ENCODE measurements around the gene WSCD2. TPM values are rescaled to one million over a fixed set of nuclear protein-coding genes. Genes with fewer than 3 reads are reported as not detected.

WSCD2 gene
- polyA plus RNA-seq (ENCODE audit: insufficient read length): 9.1 TPM
- long read RNA-seq, donor 1, partial matches to known transcripts: 0 of 1 reads
- long read RNA-seq, donor 1, other reads (novel, unspliced or antisense): 0 of 1 reads
- long read RNA-seq, donor 2, full-length matches to known transcripts: 2 of 2 reads
- long read RNA-seq, donor 2, partial matches to known transcripts: 0 of 2 reads
- long read RNA-seq, donor 2, other reads (novel, unspliced or antisense): 0 of 2 reads
- long read RNA-seq, donor 3: 0 reads
- long read RNA-seq, donor 4: 0 reads
- long read RNA-seq, donor 5, full-length matches to known transcripts: 1 of 1 reads
- long read RNA-seq, donor 5, partial matches to known transcripts: 0 of 1 reads
- long read RNA-seq, donor 5, other reads (novel, unspliced or antisense): 0 of 1 reads
- long read RNA-seq, donor 6: 0 reads
- long read RNA-seq, donor 7, full-length matches to known transcripts: 2 of 2 reads
- long read RNA-seq, donor 7, partial matches to known transcripts: 0 of 2 reads
- long read RNA-seq, donor 7, other reads (novel, unspliced or antisense): 0 of 2 reads
- long read RNA-seq, donor 8: 0 reads

DNA sequence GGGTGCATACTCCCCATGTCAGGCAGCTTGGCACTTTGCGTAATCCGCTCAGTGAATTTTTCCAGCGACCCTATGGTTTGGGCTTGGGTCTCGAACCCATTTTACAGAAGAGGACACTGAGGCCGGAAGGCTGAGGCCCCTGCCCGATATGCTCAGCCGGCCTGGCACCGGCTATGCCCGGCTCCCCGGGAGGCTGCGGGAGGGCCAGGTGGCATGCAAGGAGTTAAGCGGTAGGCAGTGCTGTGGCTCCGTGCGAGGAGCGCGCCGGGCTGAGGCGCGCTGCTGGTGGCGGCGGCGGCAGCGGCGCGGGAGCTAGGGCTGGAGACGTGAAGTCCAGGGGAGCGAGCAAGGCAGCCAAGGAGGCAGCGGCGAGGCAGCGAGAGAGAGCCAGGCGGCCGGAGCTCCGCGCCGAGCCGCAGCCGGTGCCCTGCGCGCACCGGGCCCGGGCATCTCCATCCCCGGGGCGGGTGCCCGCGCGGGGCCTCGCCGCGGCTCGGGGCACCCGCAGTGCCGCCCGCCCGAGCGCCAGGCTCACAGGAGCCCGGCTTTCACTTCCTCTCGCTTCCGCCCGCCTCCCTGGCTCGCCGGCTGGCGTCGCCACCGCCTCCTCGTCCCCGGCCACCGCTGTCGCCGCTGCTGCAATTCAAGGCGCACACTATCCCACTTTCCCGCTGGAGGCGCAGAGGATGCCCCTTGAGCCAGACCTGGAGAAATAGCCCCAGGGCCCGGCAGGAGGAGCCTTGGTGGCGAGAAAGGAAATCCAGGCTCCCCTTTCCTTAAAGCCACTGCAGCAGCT lies at the start of gene WSCD2:
Gene WSCD2 (plus strand): TSS at position 272 of the 796 bp plus-strand sequence. CDS start 66,545 bp downstream, outside the sequence.
- DNase-seq: peak; percentile 77

- DNase-seq: no peak
Measured at GRCh38 chr12:108079721-108080120, 49.4 kb upstream of the WSCD2 start.

DNA sequence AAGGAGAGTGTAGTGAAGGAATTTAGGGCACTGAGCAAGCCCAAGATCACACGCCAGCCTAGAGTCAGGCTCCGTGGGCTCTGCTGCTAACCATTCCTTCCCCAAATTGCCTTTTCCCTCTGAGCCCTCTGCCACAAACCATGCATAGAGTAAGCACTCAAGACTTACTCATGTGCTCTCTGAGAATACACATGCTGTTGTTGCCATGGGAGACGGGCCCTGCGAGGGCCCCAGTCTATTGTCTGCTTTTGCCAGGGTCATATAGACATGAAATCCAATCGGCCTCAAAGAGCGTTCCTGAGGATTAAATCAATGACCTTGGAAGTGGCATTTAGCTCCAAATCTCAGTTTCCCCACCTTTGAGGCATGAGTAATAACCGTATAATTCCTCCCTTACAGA lies 48.7 kb upstream of the WSCD2 start:
- DNase-seq: no peak

- DNase-seq: peak; percentile 27
Measured at GRCh38 chr12:108082485-108082884, 46.6 kb upstream of the WSCD2 start.

DNA sequence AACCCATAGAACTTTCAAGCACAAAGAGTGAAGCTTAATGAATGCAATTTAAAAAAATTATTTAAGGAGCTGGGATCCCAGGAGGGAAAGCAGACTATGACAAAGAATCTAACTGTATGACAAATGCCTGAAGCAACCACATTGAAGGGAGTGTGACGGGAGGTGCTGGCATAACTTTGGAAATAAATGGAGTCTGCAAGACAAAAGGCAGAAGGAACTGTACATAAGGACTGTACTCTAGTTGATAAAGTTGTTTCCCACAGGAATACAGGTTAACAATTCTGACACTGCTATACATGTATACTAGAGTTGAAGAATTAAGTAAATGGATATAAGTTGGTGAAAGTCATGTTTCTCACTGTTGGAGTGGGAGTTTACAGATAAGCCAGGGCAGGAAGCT lies 41.2 kb upstream of the WSCD2 start:
- no peak for DNase-seq

DNA sequence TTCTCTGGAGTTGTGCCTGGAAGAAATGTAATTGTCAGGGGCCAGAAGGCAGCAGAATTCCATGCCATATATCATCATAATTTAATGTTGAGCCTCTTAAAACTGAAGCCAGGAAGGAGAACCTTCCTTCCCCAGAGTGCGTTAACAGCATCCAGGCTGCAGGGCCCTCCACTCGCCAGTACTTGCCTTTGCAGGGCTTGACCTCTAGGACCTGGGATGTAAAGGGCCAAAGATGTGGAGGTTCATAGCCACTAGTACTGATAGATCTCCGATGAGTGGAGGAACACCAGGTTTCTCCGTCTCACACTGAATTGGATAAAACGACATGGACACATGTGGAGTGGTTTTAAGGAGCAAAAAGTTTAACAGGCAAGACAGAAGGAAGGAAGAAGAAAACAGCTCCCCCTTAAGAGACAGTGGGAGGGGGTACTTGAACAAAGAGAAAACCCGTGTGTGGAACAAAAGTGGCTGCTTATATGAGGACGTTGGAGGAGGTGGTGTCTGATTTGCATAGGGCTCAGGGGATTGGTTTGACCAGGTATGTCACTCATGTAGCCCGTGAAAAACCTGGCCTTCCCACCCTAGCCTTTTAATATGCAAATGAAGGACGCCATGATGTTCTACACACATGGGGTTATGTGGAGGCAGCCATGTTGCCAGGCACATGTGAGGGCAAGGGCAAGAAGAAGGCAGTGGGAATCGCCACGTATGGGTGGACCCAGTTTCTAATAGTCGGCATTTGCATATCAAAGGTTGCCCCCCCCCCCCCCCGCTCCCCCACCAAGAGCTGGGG lies 38.8 kb upstream of the WSCD2 start:
- no peak for DNase-seq

GRCh38 chr12:108090932-108091678 lies 38.0 kb upstream of the WSCD2 start:
- no peak for DNase-seq

DNA sequence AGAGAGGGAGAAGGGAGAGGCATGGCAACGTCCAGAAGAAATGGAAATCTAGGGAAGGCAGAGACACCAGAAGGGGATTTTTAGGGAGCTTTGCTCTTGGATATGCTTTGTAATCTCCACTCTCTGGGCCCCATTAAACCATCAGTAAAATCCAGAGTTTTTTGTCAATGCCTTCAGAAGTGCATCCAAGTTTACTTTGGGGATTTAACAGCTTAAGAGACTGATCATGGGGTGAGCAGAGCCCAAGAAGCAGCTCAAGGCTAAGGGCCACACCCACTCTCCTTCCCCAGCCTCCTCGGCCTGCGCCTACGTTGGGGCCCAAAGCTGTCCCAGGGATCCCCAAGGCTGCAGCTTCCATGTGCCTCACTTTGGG lies 37.4 kb upstream of the WSCD2 start:
- no peak for DNase-seq

GRCh38 chr12:108093209-108093608 lies 35.9 kb upstream of the WSCD2 start:
- no peak for DNase-seq

GRCh38 chr12:108094056-108094649 lies 34.9 kb upstream of the WSCD2 start:
- no peak for DNase-seq

GRCh38 chr12:108097160-108097911 lies 31.8 kb upstream of the WSCD2 start:
- DNase-seq: no peak

- no peak for DNase-seq
Measured at GRCh38 chr12:108098374-108098773, 30.7 kb upstream of the WSCD2 start.

GRCh38 chr12:108099073-108099472 lies 30.0 kb upstream of the WSCD2 start:
- no peak for DNase-seq

DNA sequence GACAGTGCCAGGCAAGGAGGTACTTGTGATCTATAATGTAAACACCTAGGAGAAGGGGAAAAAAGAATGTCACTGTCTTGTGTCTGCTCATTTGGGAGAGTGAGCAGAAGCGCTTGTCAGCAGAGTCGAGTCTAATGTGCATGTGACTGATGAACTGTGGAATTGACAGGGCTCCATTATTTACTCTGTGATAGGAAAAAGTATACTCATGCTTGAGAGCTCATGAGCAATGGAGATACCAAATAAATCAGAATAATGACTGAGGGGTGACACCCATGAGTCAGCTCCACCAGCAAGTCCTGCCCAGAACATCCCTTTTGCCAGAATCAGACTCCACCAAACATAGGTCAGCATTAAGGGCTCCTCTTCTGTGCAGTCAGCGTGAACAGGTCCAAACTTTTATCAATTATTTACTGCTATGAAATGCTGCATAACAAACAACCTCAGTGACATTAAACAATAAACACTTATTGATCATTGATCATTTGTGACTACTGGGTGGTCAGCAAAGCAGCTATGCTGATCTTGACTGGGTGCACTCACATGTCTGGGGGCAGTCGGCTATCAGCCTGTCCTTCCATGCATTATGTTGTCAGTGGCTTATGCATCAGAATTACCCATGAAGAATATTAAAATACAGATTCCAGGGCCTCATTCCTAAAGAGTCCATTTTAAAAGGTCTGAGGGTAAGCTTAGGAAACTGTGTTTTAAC lies 29.2 kb upstream of the WSCD2 start:
- no peak for DNase-seq

DNA sequence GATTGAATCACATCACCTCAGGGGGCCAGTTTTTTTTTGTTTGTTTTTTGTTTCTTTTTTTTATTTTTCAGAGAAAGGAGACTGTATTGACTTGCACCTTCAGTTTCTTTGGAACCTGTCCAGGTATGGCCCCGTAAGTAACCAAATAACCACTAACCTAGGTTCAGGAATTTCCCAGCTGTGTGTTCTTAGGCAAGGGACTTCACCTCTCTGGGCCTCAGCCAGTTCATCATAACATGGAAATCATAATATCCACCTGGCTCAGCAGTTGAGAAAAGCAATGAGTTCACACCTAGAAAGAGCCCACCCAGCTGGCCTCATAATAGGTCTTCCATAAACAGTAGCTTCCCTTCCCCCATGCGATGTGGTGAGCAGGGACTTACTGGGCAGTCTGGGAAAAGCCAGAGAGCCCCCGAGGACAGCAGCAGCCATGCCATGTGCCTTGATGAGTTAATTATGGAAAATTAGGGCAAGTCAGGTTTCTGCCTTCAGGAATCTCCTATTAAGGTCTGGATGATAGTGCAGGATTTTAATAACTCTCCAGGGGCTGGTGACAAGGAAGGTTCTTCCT lies 27.4 kb upstream of the WSCD2 start:
- DNase-seq: no peak

- DNase-seq: no peak
Measured at GRCh38 chr12:108102363-108102762, 26.7 kb upstream of the WSCD2 start.

DNA sequence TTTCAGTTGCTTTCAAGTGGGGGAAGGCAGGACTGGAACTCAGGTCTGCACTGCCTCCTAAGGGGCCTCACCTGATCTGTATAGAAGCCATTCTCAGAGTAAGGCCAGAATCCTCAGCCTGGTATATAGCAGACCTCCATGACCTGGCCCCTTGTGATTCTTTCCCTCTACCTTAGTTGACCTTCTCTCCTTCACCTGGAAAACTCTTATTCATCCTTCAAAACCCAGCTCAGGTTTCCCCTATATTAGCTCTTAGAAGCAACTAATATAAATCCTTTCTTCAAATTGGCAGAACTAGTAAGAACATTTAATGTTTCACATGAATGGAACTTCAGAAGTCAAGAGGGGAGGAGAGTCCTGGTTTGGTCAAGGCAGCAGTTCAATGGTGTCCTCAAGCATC lies 26.0 kb upstream of the WSCD2 start:
- DNase-seq: no peak

- DNase-seq: no peak
Measured at GRCh38 chr12:108103517-108103916, 25.6 kb upstream of the WSCD2 start.

- DNase-seq: no peak
Measured at GRCh38 chr12:108104657-108105056, 24.4 kb upstream of the WSCD2 start.
